Effector CD4-positive, alpha-beta T cell (primary cell): ENCODE data around the gene CCDC178.

ENCODE experiments used
- DNase-seq: peaks from one replicate; pipeline ENCODE4 v3.0.0-alpha.2; 2020

CCDC178 gene

GRCh38 chr18:32909798-32910561 is 530.5 kb downstream of the CCDC178 start:
- DNase-seq: no peak

GRCh38 chr18:32908424-32908805 is 532.1 kb downstream of the CCDC178 start:
- DNase-seq: no peak

GRCh38 chr18:32907648-32908423 is 532.7 kb downstream of the CCDC178 start:
- DNase-seq: no peak

GRCh38 chr18:32907311-32907585 is 533.3 kb downstream of the CCDC178 start:
- DNase-seq: no peak

GRCh38 chr18:32906506-32907310 is 533.8 kb downstream of the CCDC178 start:
- DNase-seq: no peak

- no peak for DNase-seq
Measured at GRCh38 chr18:32905651-32906050, 534.9 kb downstream of the CCDC178 start.

GRCh38 chr18:32902568-32903330 is 537.8 kb downstream of the CCDC178 start:
- DNase-seq: no peak

GRCh38 chr18:32899819-32900218 is 540.7 kb downstream of the CCDC178 start:
- no peak for DNase-seq

- DNase-seq: no peak
Measured at GRCh38 chr18:32896776-32897547, 543.6 kb downstream of the CCDC178 start.

GRCh38 chr18:32893915-32894314 is 546.6 kb downstream of the CCDC178 start:
- no peak for DNase-seq

- no peak for DNase-seq
Measured at GRCh38 chr18:32891797-32892196, 548.7 kb downstream of the CCDC178 start.

GRCh38 chr18:32891130-32891529 is 549.4 kb downstream of the CCDC178 start:
- DNase-seq: no peak

GRCh38 chr18:32889615-32890593 is 550.6 kb downstream of the CCDC178 start:
- DNase-seq: no peak

GRCh38 chr18:32888306-32888705 is 552.2 kb downstream of the CCDC178 start:
- DNase-seq: no peak
